Psoas muscle (tissue), 8 donors: ENCODE data around the gene RNF7. TPM values are rescaled to one million over a fixed set of nuclear protein-coding genes. Genes with fewer than 3 reads are reported as not detected.
A peak's percentile ranks its signal among the peaks of the same experiment; 100 is the strongest.

Source experiments
- ATAC-seq, 4 donors: fragments of 200-7000 bp; cut with Tn5 transposase; one replicate each; pipeline ENCODE4 v1.9.1; 2020; ENCODE audit warnings: moderate library complexity in 3 of 4, mild to moderate bottlenecking in 2 of 4
- DNase-seq, 2 donors: peaks; one replicate each; pipeline ENCODE4 v3.0.0-alpha.2; 2020
- H3K27ac ChIP-seq: fragments of 200-600 bp; one replicate; pipeline ENCODE4 v1.8.0; 2022
- H3K27me3 ChIP-seq, 3 donors: fragments of 200-600 bp in 1 of 3; one replicate each; pipeline versions ENCODE4 v1.6.1 to v1.8.0; 2013 to 2022; ENCODE audit warnings: low read length in 2 of 3, mild to moderate bottlenecking in 2 of 3, moderate library complexity in 1 of 3; ENCODE audit not compliant: insufficient read depth in 3 of 3
- H3K36me3 ChIP-seq, 2 donors: fragments of 200-600 bp in 1 of 2; one replicate each; pipeline versions ENCODE4 v1.6.1 to v1.8.0; 2013 to 2022; ENCODE audit warnings: low read depth in 1 of 2, mild to moderate bottlenecking in 1 of 2, moderate library complexity in 1 of 2; ENCODE audit not compliant: insufficient read depth in 1 of 2
- H3K4me1 ChIP-seq: fragments of 200-600 bp; one replicate; pipeline ENCODE4 v1.8.0; 2022
- H3K4me3 ChIP-seq: fragments of 200-600 bp; one replicate; pipeline ENCODE4 v1.8.0; 2022; ENCODE audit warnings: mild to moderate bottlenecking
- H3K9me3 ChIP-seq: fragments of 200-600 bp; one replicate; pipeline ENCODE4 v1.8.0; 2022
- WGBS, 3 donors: extraction: QIAGEN DNeasy Blood & Tissue Kit; methylation state at CpG; one replicate each; pipeline versions ENCODE4 v1.1.6 to v1.1.7; 2013; 5-methylcytosine and 5-hydroxymethylcytosine counted together
- intact Hi-C, 2 donors: fragments of 100-400 bp; cut with DNase I; formaldehyde crosslinking; loops; one replicate each; pipeline versions ENCODE4 v1.11.0 to v1.14.2; 2022
- polyA plus RNA-seq, 3 donors: library from polyadenylated mRNA; stranded (reverse); fragments of 200-250 nt; gene quantifications; one replicate each; pipeline ENCODE4 v1.2.3, GENCODE V29; 2013
- total RNA-seq, 4 donors: library from RNA; stranded (reverse); fragmentation: NEBNext Ultra II Directional in 2 of 4; extraction: Animal tissue kit (Norgen Biotek cat#: 25700) in 2 of 4; gene quantifications; one replicate each; pipeline versions ENCODE4 v1.2.1 to v1.2.4, GENCODE V29; 2021 to 2023
- TF ChIP-seq, protein P1 (sequence below): fragments of 200-600 bp; IDR thresholded peaks from one replicate; pipeline ENCODE4 v1.8.0; 2022; ENCODE audit warnings: antibody characterized with exemption
- donor health status: healthy with polysubstance abuse.
- donor health status: DM: no; HTN: no; CAD: no; lungs with moderate emphysema.
- donor health status: Bipolar disorder and iron deficiency.
- donor health status: healthy.
- donor health status: DM: yes; HTN: yes; CAD: no.
- donor health status: DM: no; HTN: no; CAD: no.
- donor health status: DM: no; HTN: no; CAD: no.
- donor health status: DM: yes; HTN: yes; CAD: no.

RNF7 gene
- total and polyA plus RNA-seq, 7 donors: 87.1 to 191 (median 113) TPM

DNA sequence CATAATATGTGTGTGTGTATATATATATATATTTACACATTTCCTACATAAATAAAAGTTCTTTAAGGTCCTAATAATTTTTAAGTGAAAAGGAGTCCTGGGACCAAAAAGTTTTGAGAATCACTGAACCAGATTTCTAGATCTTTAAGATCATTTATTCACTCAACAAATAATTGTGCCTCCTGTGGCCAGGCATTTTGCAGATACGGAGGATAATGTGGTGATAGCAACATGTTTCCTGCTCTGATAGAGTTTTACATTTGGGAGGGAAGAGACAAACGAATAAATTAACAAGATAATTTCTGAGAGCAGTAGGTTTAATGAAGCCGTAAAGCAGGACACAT, 448 bp upstream of the RNF7 start:
- 0% methylated on average over 3 of the region's 3 CpGs for WGBS, 3 donors
- TF ChIP-seq, protein P1, sequence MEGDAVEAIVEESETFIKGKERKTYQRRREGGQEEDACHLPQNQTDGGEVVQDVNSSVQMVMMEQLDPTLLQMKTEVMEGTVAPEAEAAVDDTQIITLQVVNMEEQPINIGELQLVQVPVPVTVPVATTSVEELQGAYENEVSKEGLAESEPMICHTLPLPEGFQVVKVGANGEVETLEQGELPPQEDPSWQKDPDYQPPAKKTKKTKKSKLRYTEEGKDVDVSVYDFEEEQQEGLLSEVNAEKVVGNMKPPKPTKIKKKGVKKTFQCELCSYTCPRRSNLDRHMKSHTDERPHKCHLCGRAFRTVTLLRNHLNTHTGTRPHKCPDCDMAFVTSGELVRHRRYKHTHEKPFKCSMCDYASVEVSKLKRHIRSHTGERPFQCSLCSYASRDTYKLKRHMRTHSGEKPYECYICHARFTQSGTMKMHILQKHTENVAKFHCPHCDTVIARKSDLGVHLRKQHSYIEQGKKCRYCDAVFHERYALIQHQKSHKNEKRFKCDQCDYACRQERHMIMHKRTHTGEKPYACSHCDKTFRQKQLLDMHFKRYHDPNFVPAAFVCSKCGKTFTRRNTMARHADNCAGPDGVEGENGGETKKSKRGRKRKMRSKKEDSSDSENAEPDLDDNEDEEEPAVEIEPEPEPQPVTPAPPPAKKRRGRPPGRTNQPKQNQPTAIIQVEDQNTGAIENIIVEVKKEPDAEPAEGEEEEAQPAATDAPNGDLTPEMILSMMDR: no peak
- peak overlapping the region; percentile 96 for H3K27ac ChIP-seq
- H3K27me3 ChIP-seq: no peaks in the 10 kb centered on the region
- peak overlapping the region; percentile 98 for H3K4me3 ChIP-seq
- intact Hi-C loops: loop anchor here (1.0 to 10.0 kb wide), 5 partner anchors 57 to 707 kb away; partner anchors contain the start of genes ATP1B3 (in 2 of the 2) and XRN1 (in 1 of the 2)
- H3K9me3 ChIP-seq: no peaks in the 10 kb centered on the region
- no peaks in the 10 kb centered on the region for H3K36me3 ChIP-seq
- no peak for DNase-seq
- ATAC-seq: no peak
- peaks cover 31% of the 10 kb centered on the region for H3K4me1 ChIP-seq

DNA sequence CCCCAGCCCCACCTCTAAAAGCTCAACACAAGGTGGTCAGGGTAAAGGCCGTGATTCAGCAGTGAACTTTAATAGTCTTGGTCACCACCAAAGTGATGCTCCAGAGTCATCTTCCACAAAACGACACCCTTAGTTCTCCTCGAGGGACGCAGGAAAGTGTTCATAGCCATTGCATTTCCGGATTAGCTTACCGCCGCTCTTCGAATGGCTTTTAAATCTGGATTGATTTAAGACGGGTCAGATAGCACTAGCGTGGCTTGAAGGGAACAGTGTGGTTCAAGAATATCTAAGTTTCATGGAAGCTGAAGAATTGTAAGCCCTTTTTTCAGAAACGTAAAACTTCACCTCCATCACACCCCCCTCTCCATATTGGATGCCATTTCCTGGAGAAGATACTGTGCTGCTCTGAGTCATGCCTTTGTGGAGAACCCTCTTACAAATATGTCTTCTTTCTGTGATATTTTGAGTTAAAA, 829 bp downstream of the RNF7 start:
- H3K9me3 ChIP-seq: no peaks in the 10 kb centered on the region
- 0 to 1% (median 0%) methylated on average over 11 of the region's 11 CpGs for WGBS, 3 donors
- peak; percentile 10 to 57 (median 40) for ATAC-seq

DNA sequence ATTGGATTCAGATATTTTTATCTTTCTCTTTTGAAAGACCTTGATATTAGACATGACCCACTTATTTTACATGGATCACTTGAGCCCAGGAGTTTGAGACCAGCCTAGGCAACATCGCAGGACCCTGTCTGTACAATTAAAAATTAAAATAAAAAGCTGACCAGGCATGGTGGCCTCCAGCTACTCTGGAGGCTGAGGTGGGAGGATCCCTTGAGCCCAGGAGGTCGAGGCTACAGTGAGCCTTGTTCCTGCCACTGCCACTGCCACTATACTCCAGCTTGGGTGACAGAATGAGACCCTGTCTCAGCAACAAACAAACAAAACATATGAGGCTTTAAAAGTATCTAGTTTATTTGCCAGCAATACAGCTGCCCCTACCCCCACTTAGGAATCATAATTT, 1.6 kb downstream of the RNF7 start:
- Histone ChIP-seq H3K36me3 (peaks cover 0 to 10% of the 10 kb centered on the region in 2 donors), H3K9me3 (no peaks in the 10 kb centered on the region), H3K4me1 (peaks cover 52% of the 10 kb centered on the region), H3K4me3 (peak overlapping the region; percentile 98), H3K27me3 (no peaks in the 10 kb centered on the region), H3K27ac (peak overlapping the region; percentile 96)
- intact Hi-C loops: loop anchor here (2.0 to 10.0 kb wide), 5 partner anchors 55 to 705 kb away; partner anchors contain the start of gene XRN1 (in 1 of the 2)
- DNase-seq (no peak), ATAC-seq (no peak)
- TF ChIP-seq, protein P1: no peak
- 68 to 85% (median 71%) methylated on average over 2 of the region's 2 CpGs for WGBS, 3 donors

More for the DNA sequence above, 829 bp downstream of the RNF7 start:
- Histone ChIP-seq H3K36me3 (peaks cover 0 to 2% of the 10 kb centered on the region in 2 donors), H3K4me3 (peak overlapping the region; percentile 98), H3K4me1 (peaks cover 44% of the 10 kb centered on the region), H3K27ac (peak overlapping the region; percentile 96), H3K27me3 (no peaks in the 10 kb centered on the region)
- intact Hi-C loops: loop anchor here (1.0 to 10.0 kb wide), 5 partner anchors 56 to 706 kb away; partner anchors contain the start of genes ATP1B3 (in 2 of the 2) and XRN1 (in 1 of the 2)
- no peak for DNase-seq
- TF ChIP-seq, protein P1: no peak

DNA sequence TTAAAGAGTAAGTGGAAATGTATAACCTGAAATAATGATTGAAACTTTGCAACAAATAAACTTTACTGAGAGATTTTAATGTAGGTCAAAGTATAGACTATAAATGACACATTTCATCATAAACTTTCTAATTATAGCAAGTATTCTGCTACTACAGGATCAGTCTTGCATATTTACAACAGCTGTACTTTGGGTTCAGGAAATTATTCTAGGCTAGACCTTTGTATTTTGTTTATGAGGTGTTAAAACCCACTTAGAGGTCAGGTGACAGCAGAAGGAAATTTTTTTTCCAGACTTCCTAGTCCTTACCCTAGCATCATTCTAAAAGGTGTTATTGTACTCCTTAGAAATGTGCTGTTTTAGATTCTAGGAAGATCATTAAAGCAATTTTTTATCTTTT, 2.3 kb downstream of the RNF7 start:
- H3K27me3 ChIP-seq: no peaks in the 10 kb centered on the region
- peaks cover 53% of the 10 kb centered on the region for H3K4me1 ChIP-seq
- no peak for DNase-seq
- intact Hi-C loops: loop anchor here in 1 of 2 donors (2.0 kb wide), 1 partner anchor 172 kb away; no protein-coding TSS in a partner anchor
- no peaks in the 10 kb centered on the region for H3K9me3 ChIP-seq
- TF ChIP-seq, protein P1: no peak
- H3K36me3 ChIP-seq: peaks cover 0 to 16% of the 10 kb centered on the region in 2 donors
- H3K4me3 ChIP-seq: peak overlapping the region; percentile 98
- H3K27ac ChIP-seq: peak overlapping the region; percentile 96
- ATAC-seq: no peak

DNA sequence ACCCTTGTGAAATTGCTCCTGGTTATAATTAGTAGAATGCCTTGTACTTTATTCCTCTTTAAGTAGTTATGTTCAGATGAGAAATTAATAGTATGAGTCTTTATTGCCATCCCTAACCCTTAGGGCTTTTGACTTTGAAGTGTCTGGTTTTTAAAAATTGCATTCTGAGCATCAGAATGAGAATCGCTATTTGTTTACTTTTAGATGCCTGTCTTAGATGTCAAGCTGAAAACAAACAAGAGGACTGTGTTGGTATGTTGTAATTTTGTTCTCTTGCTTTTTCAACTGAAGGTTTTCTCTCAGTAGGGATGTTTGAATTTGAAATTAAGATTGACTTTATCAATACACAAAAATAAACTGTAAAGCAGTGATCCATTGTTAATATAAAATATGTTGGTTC, 5.2 kb downstream of the RNF7 start:
- 73 to 86% (median 75%) methylated on average over 1 of the region's 1 CpG for WGBS, 3 donors
- H3K4me3 ChIP-seq: peak overlapping the region; percentile 2
- peaks cover 0 to 46% of the 10 kb centered on the region in 2 donors for H3K36me3 ChIP-seq
- H3K9me3 ChIP-seq: no peaks in the 10 kb centered on the region
- peak overlapping the region; percentile 43 for H3K27ac ChIP-seq
- intact Hi-C loops: no loop called here
- H3K27me3 ChIP-seq: no peaks in the 10 kb centered on the region
- DNase-seq (no peak), ATAC-seq (no peak)
- H3K4me1 ChIP-seq: peaks cover 53% of the 10 kb centered on the region
- TF ChIP-seq, protein P1: no peak
